ENCODE measurements around the gene CHTOP. TPM values are rescaled to one million over a fixed set of nuclear protein-coding genes. Genes with fewer than 3 reads are reported as not detected.

The CHTOP gene
- total and polyA plus RNA-seq, 2 of the 13 experiments (the other 11 are each of a cell fraction or from before 2014, with no cell fraction given): 38.0 to 51.9 TPM

GRCh38 chr1:153658400-153659174, 24.7 kb downstream of the CHTOP start, which contains the start of gene SNAPIN (continued):
- peak; percentile 84 for TF ChIP-seq GMEB1 (CRISPR knock-in tag; IDR thresholded peaks at IDR 0.05; ENCODE audit: borderline replicate concordance)
- peak; percentile 76 for TF ChIP-seq HCFC1 (IDR thresholded peaks at IDR 0.05; ENCODE audit: low read depth, low read length)
- no peak for TF ChIP-seq HNF4G (IDR thresholded peaks at IDR 0.05; ENCODE audit: borderline replicate concordance, low read depth, low read length)
- TF ChIP-seq HNF4G (CRISPR knock-in tag; IDR thresholded peaks at IDR 0.05; ENCODE audit: borderline replicate concordance, low read depth): no peak
- no peak for TF ChIP-seq THAP7 (CRISPR knock-in tag; IDR thresholded peaks at IDR 0.05)
- no peak for TF ChIP-seq ZNF407 (CRISPR knock-in tag; IDR thresholded peaks at IDR 0.05; ENCODE audit: not compliant biosample characterization)
- no peak; the same call in 1 of the 2 replicates for TF ChIP-seq ARHGAP35 (CRISPR knock-in tag; IDR thresholded peaks at IDR 0.05; ENCODE audit: borderline replicate concordance)
- peak; percentile 68; the same call in 1 of the 2 replicates for TF ChIP-seq ZFP91 (CRISPR knock-in tag; IDR thresholded peaks at IDR 0.05; ENCODE audit: borderline replicate concordance)
- no peak for TF ChIP-seq FOXA1 (IDR thresholded peaks at IDR 0.05)
- TF ChIP-seq FOXA1 (CRISPR knock-in tag; IDR thresholded peaks at IDR 0.05): no peak; the same call in 1 of the 2 replicates
- no peak for TF ChIP-seq ZNF513 (CRISPR knock-in tag; conservative IDR thresholded peaks at IDR 0.05)
- TF ChIP-seq SP5 (CRISPR knock-in tag; IDR thresholded peaks at IDR 0.05; ENCODE audit: borderline replicate concordance, low read depth): peak; percentile 91
- TF ChIP-seq SRF (IDR thresholded peaks at IDR 0.05; ENCODE audit: low read depth, low read length): no peak
- peak; percentile 96 for TF ChIP-seq PHF8 (CRISPR knock-in tag; IDR thresholded peaks at IDR 0.05)
- TF ChIP-seq MED1 (CRISPR knock-in tag; IDR thresholded peaks at IDR 0.05): peak; percentile 42

Data from HepG2 (cell line).